ENCODE results near the gene ZNF512B.
"Not testable (repeated sequence)": the region's sequence is repeated elsewhere in the genome, so short reads cannot be mapped to it uniquely, and the experiment has no call there.

The ZNF512B gene

GRCh38 chr20:63976980-63977738 lies 7.4 kb upstream of the ZNF512B start:
- no peak for DNase-seq

GRCh38 chr20:63976511-63976910 lies 6.8 kb upstream of the ZNF512B start:
- not testable (repeated sequence) for DNase-seq

GRCh38 chr20:63974402-63975200 lies 4.9 kb upstream of the ZNF512B start:
- peak; percentile 23 for DNase-seq

- DNase-seq, result peak; percentile 92
Measured at GRCh38 chr20:63973636-63974401, 4.1 kb upstream of the ZNF512B start.

- no peak for DNase-seq
Measured at GRCh38 chr20:63973160-63973479, 3.4 kb upstream of the ZNF512B start.

- peak; percentile 21 for DNase-seq
Measured at GRCh38 chr20:63972312-63973159, 2.8 kb upstream of the ZNF512B start.

GRCh38 chr20:63971960-63972311 lies 2.2 kb upstream of the ZNF512B start:
- DNase-seq, result not testable (repeated sequence)

- DNase-seq, result no peak
Measured at GRCh38 chr20:63970714-63971431, 1.1 kb upstream of the ZNF512B start.

GRCh38 chr20:63968928-63969760 lies 586 bp downstream of the ZNF512B start:
- peak; percentile 68 for DNase-seq

GRCh38 chr20:63968136-63968927 lies 1.4 kb downstream of the ZNF512B start:
- DNase-seq, result peak; percentile 28

GRCh38 chr20:63967330-63968135 lies 2.2 kb downstream of the ZNF512B start:
- DNase-seq, result no peak

GRCh38 chr20:63966944-63967322 lies 2.8 kb downstream of the ZNF512B start:
- peak; percentile 17 for DNase-seq

- peak; percentile 19 for DNase-seq
Measured at GRCh38 chr20:63966172-63966943, 3.4 kb downstream of the ZNF512B start.

GRCh38 chr20:63964412-63964811 lies 5.3 kb downstream of the ZNF512B start:
- peak; percentile 17 for DNase-seq

GRCh38 chr20:63963784-63964301 lies 5.9 kb downstream of the ZNF512B start:
- peak; percentile 21 for DNase-seq

- no peak for DNase-seq
Measured at GRCh38 chr20:63963348-63963741, 6.4 kb downstream of the ZNF512B start.

GRCh38 chr20:63962426-63963347 lies 7.0 kb downstream of the ZNF512B start:
- no peak for DNase-seq

All from right hindlimb (tissue), 1 donor.